CD14-positive monocyte (primary cell): ENCODE results near the gene AGK. TPM values are rescaled to one million over a fixed set of nuclear protein-coding genes. Genes with fewer than 3 reads are reported as not detected.

Experiments
- DNase-seq, 3 donors: peaks; one replicate each; pipeline ENCODE4 v3.0.0-alpha.2; 2011 to 2022
- H2AFZ ChIP-seq: 2 replicates; pipeline ENCODE4 v1.6.0; 2012; ENCODE audit warnings: mild to moderate bottlenecking, low read depth, low read length, inconsistent platforms; ENCODE audit not compliant: insufficient read depth, poor library complexity, severe bottlenecking
- H3K27ac ChIP-seq, 2 donors: 1 replicate in 1 of 2; 2 replicates in 1 of 2; pipeline ENCODE4 v1.5.1; 2012 to 2013; ENCODE audit warnings: low read length in 2 of 2, control low read depth in 1 of 2, inconsistent platforms in 1 of 2, low read depth in 1 of 2, mild to moderate bottlenecking in 1 of 2
- H3K27me3 ChIP-seq, 2 donors: one replicate each; pipeline versions ENCODE4 v1.6.0 to v1.6.1; 2011 to 2013; ENCODE audit warnings: low read length in 2 of 2; ENCODE audit not compliant: control insufficient read depth in 2 of 2, insufficient read depth in 2 of 2
- H3K36me3 ChIP-seq, 2 donors: replicated peaks in 1 of 2; 1 replicate in 1 of 2; 2 replicates in 1 of 2; pipeline versions ENCODE4 v1.5.1 to v1.6.1; 2012 to 2013; ENCODE audit warnings: low read length in 2 of 2, control low read depth in 1 of 2, inconsistent platforms in 1 of 2, mild to moderate bottlenecking in 1 of 2; ENCODE audit not compliant: insufficient read depth in 2 of 2, control insufficient read depth in 1 of 2
- H3K4me1 ChIP-seq, 2 donors: 1 replicate in 1 of 2; 2 replicates in 1 of 2; pipeline versions ENCODE4 v1.5.1 to v1.6.1; 2012 to 2013; ENCODE audit warnings: low read length in 2 of 2, control low read depth in 1 of 2, inconsistent platforms in 1 of 2, mild to moderate bottlenecking in 1 of 2, moderate library complexity in 1 of 2; ENCODE audit not compliant: insufficient read depth in 2 of 2, control insufficient read depth in 1 of 2
- H3K4me2 ChIP-seq: replicated peaks from 2 replicates; pipeline ENCODE3; 2012; ENCODE audit warnings: low read length, moderate library complexity, mild to moderate bottlenecking; ENCODE audit not compliant: poor library complexity, severe bottlenecking; ENCODE audit errors: extremely low read depth
- H3K4me3 ChIP-seq, 3 experiments: fragments of 200-600 bp in 1 of 3; sonication (generic) in 1 of 3; replicated peaks in 1 of 3; 1 replicate in 2 of 3; 2 replicates in 1 of 3; pipeline ENCODE4 v1.5.1; 2011 to 2013; ENCODE audit warnings: low read length in 3 of 3, mild to moderate bottlenecking in 3 of 3, control low read depth in 2 of 3, low read depth in 2 of 3, inconsistent platforms in 1 of 3, moderate library complexity in 1 of 3
- H3K79me2 ChIP-seq: 2 replicates; pipeline ENCODE4 v1.6.0; 2012; ENCODE audit warnings: mild to moderate bottlenecking, control low read depth, inconsistent platforms, low read length, moderate library complexity; ENCODE audit not compliant: insufficient read depth
- H3K9ac ChIP-seq: 2 replicates; pipeline ENCODE4 v1.6.0; 2017; ENCODE audit warnings: low read length, mild to moderate bottlenecking; ENCODE audit not compliant: insufficient read depth, poor library complexity, severe bottlenecking
- H3K9me3 ChIP-seq, 2 donors: replicated peaks in 1 of 2; 1 replicate in 1 of 2; 2 replicates in 1 of 2; pipeline versions ENCODE4 v1.5.1 to v1.6.1; 2012 to 2013; ENCODE audit warnings: low read length in 2 of 2, control low read depth in 1 of 2; ENCODE audit not compliant: control insufficient read depth in 1 of 2, insufficient read depth in 1 of 2
- H4K20me1 ChIP-seq: 2 replicates; pipeline ENCODE4 v1.6.0; 2012; ENCODE audit warnings: mild to moderate bottlenecking, low read length, control low read depth, moderate library complexity; ENCODE audit not compliant: insufficient read depth
- H3K27ac Mint-ChIP-seq, 7 donors: one replicate each; pipeline ENCODE4 v1.8.0; 2020; ENCODE audit warnings: mild to moderate bottlenecking in 7 of 7, mixed read lengths in 7 of 7, moderate library complexity in 6 of 7, inconsistent platforms in 2 of 7
- H3K27me3 Mint-ChIP-seq, 3 donors: one replicate each; pipeline ENCODE4 v1.8.0; 2021 to 2022; ENCODE audit warnings: low read depth in 3 of 3, mild to moderate bottlenecking in 3 of 3, mixed read lengths in 3 of 3, moderate library complexity in 3 of 3, inconsistent platforms in 1 of 3
- H3K36me3 Mint-ChIP-seq, 2 donors: one replicate each; pipeline ENCODE4 v1.8.0; 2020; ENCODE audit warnings: mixed read lengths in 2 of 2, inconsistent platforms in 1 of 2, mild to moderate bottlenecking in 1 of 2
- H3K4me1 Mint-ChIP-seq: one replicate; pipeline ENCODE4 v1.8.0; 2020; ENCODE audit warnings: mild to moderate bottlenecking, mixed read lengths
- H3K4me3 Mint-ChIP-seq, 2 donors: one replicate each; pipeline ENCODE4 v1.8.0; 2020; ENCODE audit warnings: mild to moderate bottlenecking in 2 of 2, mixed read lengths in 2 of 2, moderate library complexity in 1 of 2
- H3K9me3 Mint-ChIP-seq, 7 donors: one replicate each; pipeline ENCODE4 v1.8.0; 2020 to 2022; ENCODE audit warnings: mixed read lengths in 7 of 7, mild to moderate bottlenecking in 6 of 7, moderate library complexity in 6 of 7, inconsistent platforms in 2 of 7
- WGBS: methylation state at CpG from one replicate; pipeline ENCODE4 v1.1.5; 2013; ENCODE audit warnings: missing lambda C conversion rate; ENCODE audit not compliant: insufficient coverage; 5-methylcytosine and 5-hydroxymethylcytosine counted together
- intact Hi-C, 2 donors: fragments of 100-400 bp; cut with micrococcal nuclease; formaldehyde crosslinking; loops; one replicate each; pipeline versions ENCODE4 v1.15.0 to v1.15.1; 2023
- polyA plus RNA-seq, 3 donors: library from polyadenylated mRNA; depleted of rRNA in 1 of 3; unstranded in 2 of 3; stranded (reverse) in 1 of 3; fragments of 300-500 nt in 2 of 3; fragments of >200 nt in 1 of 3; fragmentation: Illumina TruSeq in 2 of 3; gene quantifications; 1 replicate in 2 of 3; 2 replicates in 1 of 3; pipeline ENCODE4 v1.2.3, GENCODE V29; 2012 to 2021
- TF ChIP-seq, protein P1 (sequence below): fragments of 200-600 bp; IDR thresholded peaks from one replicate; pipeline ENCODE4 v1.8.0; 2022; ENCODE audit warnings: antibody characterized with exemption, mild to moderate bottlenecking

Gene AGK
- polyA plus RNA-seq, 3 donors = 10.0 to 11.0 (median 11.0) TPM

DNA sequence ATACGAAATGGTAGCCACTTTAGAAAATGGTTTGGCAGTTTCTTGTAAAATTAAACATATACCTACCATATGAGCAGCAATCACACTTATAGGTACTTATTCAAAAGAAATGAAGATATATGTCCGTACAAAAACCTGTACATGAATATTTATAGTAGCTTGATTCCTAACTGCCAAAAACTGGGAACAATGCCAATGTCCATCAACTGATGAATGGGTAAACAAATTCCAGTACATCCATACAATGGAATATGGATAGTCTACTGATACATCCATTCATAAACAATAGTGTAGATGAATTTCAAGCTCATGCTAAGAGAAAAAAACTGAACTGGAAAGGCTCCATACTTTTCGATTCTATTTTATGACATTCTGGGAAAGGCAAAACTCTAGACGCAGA lies 68.5 kb downstream of the AGK start:
- peaks cover 21 to 46% of the 10 kb centered on the region in 2 donors for H3K36me3 ChIP-seq
- Mint-ChIP-seq H3K4me3 (no peak overlapping the region), H3K36me3 (peaks cover 52 to 58% of the 10 kb centered on the region in 2 donors), H3K4me1 (no peaks in the 10 kb centered on the region), H3K27me3 (peaks cover 0 to 2% (median 0%) of the 10 kb centered on the region in 3 donors), H3K27ac (no peak overlapping the region), H3K9me3 (peaks cover 0 to 3% (median 0%) of the 10 kb centered on the region in 7 donors)
- no peak for DNase-seq
- no peaks in the 10 kb centered on the region for H3K27me3 ChIP-seq
- no peaks in the 10 kb centered on the region for H4K20me1 ChIP-seq
- no peaks in the 10 kb centered on the region for H3K79me2 ChIP-seq
- 94% methylated on average over 2 of the region's 4 CpGs for WGBS
- no peak overlapping the region for H3K27ac ChIP-seq
- no peaks in the 10 kb centered on the region for H3K4me1 ChIP-seq
- TF ChIP-seq, protein P1, sequence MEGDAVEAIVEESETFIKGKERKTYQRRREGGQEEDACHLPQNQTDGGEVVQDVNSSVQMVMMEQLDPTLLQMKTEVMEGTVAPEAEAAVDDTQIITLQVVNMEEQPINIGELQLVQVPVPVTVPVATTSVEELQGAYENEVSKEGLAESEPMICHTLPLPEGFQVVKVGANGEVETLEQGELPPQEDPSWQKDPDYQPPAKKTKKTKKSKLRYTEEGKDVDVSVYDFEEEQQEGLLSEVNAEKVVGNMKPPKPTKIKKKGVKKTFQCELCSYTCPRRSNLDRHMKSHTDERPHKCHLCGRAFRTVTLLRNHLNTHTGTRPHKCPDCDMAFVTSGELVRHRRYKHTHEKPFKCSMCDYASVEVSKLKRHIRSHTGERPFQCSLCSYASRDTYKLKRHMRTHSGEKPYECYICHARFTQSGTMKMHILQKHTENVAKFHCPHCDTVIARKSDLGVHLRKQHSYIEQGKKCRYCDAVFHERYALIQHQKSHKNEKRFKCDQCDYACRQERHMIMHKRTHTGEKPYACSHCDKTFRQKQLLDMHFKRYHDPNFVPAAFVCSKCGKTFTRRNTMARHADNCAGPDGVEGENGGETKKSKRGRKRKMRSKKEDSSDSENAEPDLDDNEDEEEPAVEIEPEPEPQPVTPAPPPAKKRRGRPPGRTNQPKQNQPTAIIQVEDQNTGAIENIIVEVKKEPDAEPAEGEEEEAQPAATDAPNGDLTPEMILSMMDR = no peak
- no peak overlapping the region for H3K4me2 ChIP-seq
- intact Hi-C loops = no loop called here
- H2AFZ ChIP-seq = no peak overlapping the region
- no peaks in the 10 kb centered on the region for H3K9me3 ChIP-seq
- no peak overlapping the region for H3K9ac ChIP-seq
- no peak overlapping the region for H3K4me3 ChIP-seq

DNA sequence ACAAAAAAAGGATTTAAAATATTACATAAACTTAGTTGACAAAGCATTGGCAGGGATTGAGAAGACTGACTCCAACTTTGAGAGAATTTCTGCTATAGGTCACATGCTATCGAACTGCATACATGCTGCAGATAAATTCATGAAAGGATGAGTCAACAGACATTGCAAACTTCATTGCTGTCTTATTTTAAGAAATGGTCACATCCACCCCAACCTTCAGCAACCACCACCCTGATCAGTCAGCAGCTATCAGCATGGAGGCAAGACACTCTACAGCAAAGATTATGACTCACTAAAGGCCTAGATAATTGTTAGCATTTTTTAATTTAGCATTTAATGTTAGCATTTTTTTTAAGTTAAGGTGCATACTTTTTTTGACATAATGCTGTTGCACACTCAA lies 73.6 kb downstream of the AGK start:
- no peak overlapping the region for H3K4me3 Mint-ChIP-seq

More for the DNA sequence above, 73.6 kb downstream of the AGK start:
- DNase-seq = no peak
- Mint-ChIP-seq H3K27ac (no peak overlapping the region), H3K36me3 (peaks cover 39 to 41% of the 10 kb centered on the region in 2 donors), H3K4me1 (no peaks in the 10 kb centered on the region), H3K9me3 (peaks cover 0 to 3% (median 0%) of the 10 kb centered on the region in 7 donors), H3K27me3 (peaks cover 0 to 2% (median 0%) of the 10 kb centered on the region in 3 donors)
- Histone ChIP-seq H4K20me1 (no peaks in the 10 kb centered on the region), H3K4me2 (no peak overlapping the region), H3K36me3 (peaks cover 12 to 28% of the 10 kb centered on the region in 2 donors), H3K9ac (no peak overlapping the region), H3K9me3 (no peaks in the 10 kb centered on the region), H3K4me3 (no peak overlapping the region), H3K27ac (no peak overlapping the region), H3K27me3 (no peaks in the 10 kb centered on the region), H2AFZ (no peak overlapping the region), H3K79me2 (no peaks in the 10 kb centered on the region), H3K4me1 (no peaks in the 10 kb centered on the region)
- WGBS = no CpG with 5 or more reads among the region's 1 CpG
- intact Hi-C loops = no loop called here
- TF ChIP-seq, protein P1 = no peak
